Panc1 (cell line): ENCODE data around the gene HACD2. TPM values are rescaled to one million over a fixed set of nuclear protein-coding genes. Genes with fewer than 3 reads are reported as not detected.

Source experiments
- ATAC-seq: fragments of 200-7000 bp; cut with Tn5 transposase; 2 replicates; pipeline ENCODE4 v1.9.1; 2020; ENCODE audit warnings: mild to moderate bottlenecking, moderate library complexity
- BruUV-seq: library from RNA; stranded (reverse); fragments of 400-500 nt; replicated peaks from 2 replicates; lab custom pipeline; 2021; lab: Mats Ljungman, UMichigan
- CTCF ChIA-PET: fragments of 300-600 bp; sonication (Branson Sonifier 250); formaldehyde crosslinking; loops from one replicate; lab custom pipeline; 2022; ENCODE audit warnings: antibody characterized with exemption; lab: Charles Lee
- POLR2A ChIA-PET: fragments of 300-600 bp; sonication (Branson Sonifier 250); formaldehyde crosslinking; loops from one replicate; lab custom pipeline; 2022; ENCODE audit warnings: antibody characterized with exemption; lab: Charles Lee
- DNase-seq: peaks from one replicate; pipeline ENCODE4 v3.0.0-alpha.2; 2010; ENCODE audit warnings: low read depth, low spot score
- H3K27ac ChIP-seq: 2 replicates; pipeline ENCODE4 v1.5.1; 2011; ENCODE audit warnings: mild to moderate bottlenecking, low read length, inconsistent platforms
- H3K27me3 ChIP-seq: fragments of 200-500 bp; sonication (Bioruptor generic); 2 replicates; pipeline ENCODE4 v1.6.0; 2014; ENCODE audit warnings: low read length, inconsistent platforms; ENCODE audit not compliant: control insufficient read depth, insufficient read depth
- H3K36me3 ChIP-seq: fragments of 200-500 bp; sonication (Bioruptor generic); 2 replicates; pipeline ENCODE4 v1.5.1; 2014; ENCODE audit warnings: inconsistent platforms, mild to moderate bottlenecking, low read length, moderate library complexity; ENCODE audit not compliant: control insufficient read depth, insufficient read depth
- H3K4me1 ChIP-seq: 2 replicates; pipeline ENCODE4 v1.5.1; 2011; ENCODE audit warnings: inconsistent platforms, mild to moderate bottlenecking, low read length, moderate library complexity; ENCODE audit not compliant: control insufficient read depth, insufficient read depth
- H3K4me3 ChIP-seq, 2 experiments: 2 replicates each; pipeline ENCODE4 v1.5.1; 2011 to 2012; ENCODE audit warnings: low read depth in 2 of 2, low read length in 2 of 2, mild to moderate bottlenecking in 2 of 2, inconsistent platforms in 1 of 2, moderate library complexity in 1 of 2
- H3K9me3 ChIP-seq: fragments of 200-500 bp; sonication (Bioruptor generic); 2 replicates; pipeline ENCODE4 v1.5.1; 2014; ENCODE audit warnings: low read depth, mild to moderate bottlenecking, inconsistent platforms, low read length, moderate library complexity; ENCODE audit not compliant: control insufficient read depth, insufficient read depth
- POLR2AphosphoS5 ChIP-seq: IDR thresholded peaks from 2 replicates; pipeline ENCODE4 v1.6.1; 2012; ENCODE audit warnings: mild to moderate bottlenecking, low read depth, low read length, moderate library complexity
- SIN3A ChIP-seq: IDR thresholded peaks from 2 replicates; pipeline ENCODE4 v1.6.1; 2012; ENCODE audit warnings: low read depth, mild to moderate bottlenecking, low read length, moderate library complexity, borderline replicate concordance; ENCODE audit not compliant: insufficient read depth
- TCF7L2 ChIP-seq: IDR thresholded peaks from 2 replicates; pipeline ENCODE4 v1.6.1; 2011; ENCODE audit warnings: mild to moderate bottlenecking, low read depth, low read length, inconsistent platforms
- in situ Hi-C: cut with HindIII; loops from 2 replicates; pipeline ENCODE4 v1.10.0; 2016; ENCODE audit warnings: low sequenced_read_pairs, low pct_unique_long_range_greater_than_20kb
- intact Hi-C: fragments of 100-400 bp; cut with micrococcal nuclease; formaldehyde crosslinking; loops from one replicate; pipeline ENCODE4 v1.10.0; 2022; ENCODE audit not compliant: unreplicated experiment
- total RNA-seq: library from RNA; stranded (reverse); gene quantifications from one replicate; pipeline ENCODE4 v1.2.1, GENCODE V29; 2021; ENCODE audit not compliant: unreplicated experiment
- TF ChIP-seq, protein P1 (sequence below), 2 experiments: IDR thresholded peaks; 2 replicates each; pipeline ENCODE4 v1.6.1; 2011 to 2012; ENCODE audit warnings: low read depth in 2 of 2, control low read depth in 1 of 2, low read length in 1 of 2, mild to moderate bottlenecking in 1 of 2, moderate library complexity in 1 of 2; ENCODE audit not compliant: insufficient read depth in 1 of 2
- TF ChIP-seq, protein P2 (sequence below): fragments of 450-650 bp; IDR thresholded peaks from 2 replicates; pipeline ENCODE4 v1.5.1; 2017; ENCODE audit warnings: mild to moderate bottlenecking

Gene HACD2
- total RNA-seq, 1 experiment from 2014 or later, result 58.6 TPM

DNA sequence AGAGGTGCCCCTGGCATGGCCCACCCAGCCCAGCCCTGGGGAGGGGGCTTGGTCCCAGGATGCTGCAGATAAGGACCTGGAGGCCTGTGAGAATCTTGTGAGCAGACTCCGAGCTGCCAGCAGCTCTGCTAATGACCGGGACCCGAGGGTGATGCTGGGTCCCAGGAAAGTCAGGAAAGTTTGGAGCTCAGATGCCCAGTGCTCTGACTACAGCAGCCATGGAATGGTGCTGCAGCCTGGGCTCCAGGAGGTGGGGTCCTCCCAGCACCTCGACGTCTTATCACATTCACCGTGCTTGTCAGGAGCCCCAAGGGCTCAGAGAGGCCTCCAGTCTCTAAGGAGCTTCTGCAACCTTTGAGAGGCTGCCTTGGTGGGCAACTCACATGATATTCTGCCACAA is 101.7 kb downstream of the HACD2 start:
- in situ Hi-C loops, result no loop called here
- Histone ChIP-seq H3K36me3 (no peaks in the 10 kb centered on the region), H3K4me1 (no peaks in the 10 kb centered on the region), H3K27ac (no peak overlapping the region), H3K27me3 (0 out of 2 replicates have a peak, but pooled peaks cover 3% of the 10 kb centered on the region), H3K9me3 (no peaks in the 10 kb centered on the region), H3K4me3 (no peak overlapping the region)
- intact Hi-C loops, result no loop called here
- DNase-seq (no peak), ATAC-seq (no peak)
- TF ChIP-seq POLR2AphosphoS5, result no peak
- TF ChIP-seq SIN3A, result no peak
- TF ChIP-seq TCF7L2, result no peak
- TF ChIP-seq, protein P1, sequence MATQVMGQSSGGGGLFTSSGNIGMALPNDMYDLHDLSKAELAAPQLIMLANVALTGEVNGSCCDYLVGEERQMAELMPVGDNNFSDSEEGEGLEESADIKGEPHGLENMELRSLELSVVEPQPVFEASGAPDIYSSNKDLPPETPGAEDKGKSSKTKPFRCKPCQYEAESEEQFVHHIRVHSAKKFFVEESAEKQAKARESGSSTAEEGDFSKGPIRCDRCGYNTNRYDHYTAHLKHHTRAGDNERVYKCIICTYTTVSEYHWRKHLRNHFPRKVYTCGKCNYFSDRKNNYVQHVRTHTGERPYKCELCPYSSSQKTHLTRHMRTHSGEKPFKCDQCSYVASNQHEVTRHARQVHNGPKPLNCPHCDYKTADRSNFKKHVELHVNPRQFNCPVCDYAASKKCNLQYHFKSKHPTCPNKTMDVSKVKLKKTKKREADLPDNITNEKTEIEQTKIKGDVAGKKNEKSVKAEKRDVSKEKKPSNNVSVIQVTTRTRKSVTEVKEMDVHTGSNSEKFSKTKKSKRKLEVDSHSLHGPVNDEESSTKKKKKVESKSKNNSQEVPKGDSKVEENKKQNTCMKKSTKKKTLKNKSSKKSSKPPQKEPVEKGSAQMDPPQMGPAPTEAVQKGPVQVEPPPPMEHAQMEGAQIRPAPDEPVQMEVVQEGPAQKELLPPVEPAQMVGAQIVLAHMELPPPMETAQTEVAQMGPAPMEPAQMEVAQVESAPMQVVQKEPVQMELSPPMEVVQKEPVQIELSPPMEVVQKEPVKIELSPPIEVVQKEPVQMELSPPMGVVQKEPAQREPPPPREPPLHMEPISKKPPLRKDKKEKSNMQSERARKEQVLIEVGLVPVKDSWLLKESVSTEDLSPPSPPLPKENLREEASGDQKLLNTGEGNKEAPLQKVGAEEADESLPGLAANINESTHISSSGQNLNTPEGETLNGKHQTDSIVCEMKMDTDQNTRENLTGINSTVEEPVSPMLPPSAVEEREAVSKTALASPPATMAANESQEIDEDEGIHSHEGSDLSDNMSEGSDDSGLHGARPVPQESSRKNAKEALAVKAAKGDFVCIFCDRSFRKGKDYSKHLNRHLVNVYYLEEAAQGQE (IDR thresholded peaks at IDR 0.05; ENCODE audit: insufficient read depth in 1 of 2, low read depth in 2 of 2, low read length in 1 of 2), result no peak
- TF ChIP-seq, protein P2, sequence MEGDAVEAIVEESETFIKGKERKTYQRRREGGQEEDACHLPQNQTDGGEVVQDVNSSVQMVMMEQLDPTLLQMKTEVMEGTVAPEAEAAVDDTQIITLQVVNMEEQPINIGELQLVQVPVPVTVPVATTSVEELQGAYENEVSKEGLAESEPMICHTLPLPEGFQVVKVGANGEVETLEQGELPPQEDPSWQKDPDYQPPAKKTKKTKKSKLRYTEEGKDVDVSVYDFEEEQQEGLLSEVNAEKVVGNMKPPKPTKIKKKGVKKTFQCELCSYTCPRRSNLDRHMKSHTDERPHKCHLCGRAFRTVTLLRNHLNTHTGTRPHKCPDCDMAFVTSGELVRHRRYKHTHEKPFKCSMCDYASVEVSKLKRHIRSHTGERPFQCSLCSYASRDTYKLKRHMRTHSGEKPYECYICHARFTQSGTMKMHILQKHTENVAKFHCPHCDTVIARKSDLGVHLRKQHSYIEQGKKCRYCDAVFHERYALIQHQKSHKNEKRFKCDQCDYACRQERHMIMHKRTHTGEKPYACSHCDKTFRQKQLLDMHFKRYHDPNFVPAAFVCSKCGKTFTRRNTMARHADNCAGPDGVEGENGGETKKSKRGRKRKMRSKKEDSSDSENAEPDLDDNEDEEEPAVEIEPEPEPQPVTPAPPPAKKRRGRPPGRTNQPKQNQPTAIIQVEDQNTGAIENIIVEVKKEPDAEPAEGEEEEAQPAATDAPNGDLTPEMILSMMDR, result no peak
- BruUV-seq, result no TSS peak
- POLR2A ChIA-PET, result no interaction called here
- CTCF ChIA-PET, result no interaction called here

DNA sequence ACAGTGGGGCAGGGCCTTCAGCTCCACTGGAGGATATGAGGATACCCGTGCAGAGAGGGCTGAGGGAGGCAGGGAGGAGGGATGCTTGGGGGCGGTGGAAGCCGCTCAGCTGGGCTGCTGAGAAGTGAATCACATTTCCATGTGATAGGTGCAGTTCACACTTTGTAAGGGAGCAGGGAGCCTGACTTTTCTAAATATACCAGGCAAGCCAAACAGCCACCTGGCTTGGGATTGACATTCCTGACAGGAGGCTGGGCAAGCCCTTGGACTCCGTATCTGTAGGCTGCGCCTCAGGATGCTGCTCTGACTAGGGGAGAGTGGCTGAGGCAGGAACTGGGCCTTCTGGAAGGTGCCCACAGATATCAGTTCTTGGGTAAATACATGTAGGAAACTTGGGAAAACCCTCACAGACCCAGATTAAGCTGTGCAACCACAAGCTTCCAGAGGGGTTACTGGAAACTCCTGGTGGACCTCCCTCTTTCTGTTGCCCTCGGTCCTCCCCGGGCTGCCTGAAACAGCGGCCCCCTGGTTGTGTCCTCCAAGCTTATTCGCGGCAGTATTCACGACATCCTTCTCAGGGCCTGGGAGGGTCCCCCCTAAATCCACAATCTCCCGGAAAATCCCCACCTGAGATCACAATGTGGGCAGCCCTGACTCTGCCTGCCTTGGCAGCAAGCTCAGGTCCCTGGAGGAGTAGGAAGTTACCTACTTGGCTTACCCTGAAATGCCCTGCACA is 103.0 kb downstream of the HACD2 start:
- no peak for TF ChIP-seq SIN3A
- TF ChIP-seq POLR2AphosphoS5, result no peak
- TF ChIP-seq TCF7L2, result no peak
- TF ChIP-seq, protein P2, result no peak
- TF ChIP-seq, protein P1 (IDR thresholded peaks at IDR 0.05; ENCODE audit: insufficient read depth in 1 of 2, low read depth in 2 of 2, low read length in 1 of 2), result no peak
- H3K9me3 ChIP-seq, result no peaks in the 10 kb centered on the region
- no peak overlapping the region for H3K27ac ChIP-seq
- CTCF ChIA-PET, result no interaction called here
- POLR2A ChIA-PET, result no interaction called here
- intact Hi-C loops, result no loop called here
- H3K27me3 ChIP-seq, result peaks cover 3% of the 10 kb centered on the region; the same call in 1 of the 2 replicates
- no peaks in the 10 kb centered on the region for H3K4me1 ChIP-seq
- ATAC-seq, result no peak
- in situ Hi-C loops, result no loop called here
- no peaks in the 10 kb centered on the region for H3K36me3 ChIP-seq
- DNase-seq, result no peak
- no peak overlapping the region for H3K4me3 ChIP-seq
- no TSS peak for BruUV-seq
